DOHH2 (cell line): ENCODE results near the gene OOSP4B.
"Not testable (repeated sequence)": the region's sequence is repeated elsewhere in the genome, so short reads cannot be mapped to it uniquely, and the experiment has no call there.

Experiments
- H3F3A ChIP-seq: fragments of 200-600 bp; sonication (generic), shearing (Covaris generic); 2 replicates; pipeline ENCODE4 v1.6.0; 2016; ENCODE audit warnings: antibody characterized with exemption, mild to moderate bottlenecking; ENCODE audit not compliant: control insufficient read depth, insufficient read depth
- H3K27ac ChIP-seq: fragments of 200-600 bp; sonication (generic); 2 replicates; pipeline ENCODE4 v1.5.1; 2014; ENCODE audit warnings: low read depth, mild to moderate bottlenecking, low read length, moderate library complexity
- H3K27me3 ChIP-seq: fragments of 200-600 bp; sonication (generic); 2 replicates; pipeline ENCODE4 v1.6.1; 2014; ENCODE audit warnings: mild to moderate bottlenecking, low read length, mixed read lengths; ENCODE audit not compliant: control insufficient read depth
- H3K36me3 ChIP-seq: fragments of 200-600 bp; sonication (generic); 2 replicates; pipeline ENCODE4 v1.6.1; 2014; ENCODE audit warnings: mild to moderate bottlenecking, low read length, moderate library complexity, mixed read lengths; ENCODE audit not compliant: control insufficient read depth
- H3K4me1 ChIP-seq: fragments of 200-600 bp; sonication (generic); 2 replicates; pipeline ENCODE4 v1.6.1; 2014; ENCODE audit warnings: mild to moderate bottlenecking, low read length, mixed read lengths; ENCODE audit not compliant: control insufficient read depth
- H3K4me2 ChIP-seq: fragments of 200-600 bp; sonication (generic); 2 replicates; pipeline ENCODE4 v1.6.0; 2014; ENCODE audit warnings: mild to moderate bottlenecking, low read length, moderate library complexity
- H3K4me3 ChIP-seq: fragments of 200-600 bp; sonication (generic); 2 replicates; pipeline ENCODE4 v1.5.1; 2014; ENCODE audit warnings: mild to moderate bottlenecking, low read length, mixed read lengths
- H3K79me2 ChIP-seq: fragments of 200-600 bp; sonication (generic); 2 replicates; pipeline ENCODE4 v1.6.1; 2014; ENCODE audit warnings: mild to moderate bottlenecking, low read length, mixed read lengths; ENCODE audit not compliant: control insufficient read depth
- H3K9me2 ChIP-seq: fragments of 200-600 bp; sonication (generic); replicated peaks from 2 replicates; pipeline ENCODE4 v1.6.1; 2014; ENCODE audit warnings: mild to moderate bottlenecking, low read length, mixed read lengths; ENCODE audit not compliant: control insufficient read depth
- H3K9me3 ChIP-seq: fragments of 200-600 bp; sonication (generic); 2 replicates; pipeline ENCODE4 v1.6.1; 2014; ENCODE audit warnings: antibody characterized with exemption, low read length, mixed read lengths; ENCODE audit not compliant: control insufficient read depth, insufficient read depth
- H4K20me1 ChIP-seq: fragments of 200-600 bp; sonication (generic); 2 replicates; pipeline ENCODE4 v1.6.0; 2014; ENCODE audit warnings: low read depth, mild to moderate bottlenecking, antibody characterized with exemption, low read length, moderate library complexity; ENCODE audit not compliant: control insufficient read depth, insufficient read depth
- EZH2phosphoT487 ChIP-seq: fragments of 200-600 bp; sonication (generic); IDR thresholded peaks from 2 replicates; pipeline ENCODE4 v1.6.1; 2017; ENCODE audit warnings: borderline replicate concordance, mild to moderate bottlenecking, antibody characterized with exemption, low read length, moderate library complexity, mixed read lengths
- TF ChIP-seq, protein P1 (sequence below): fragments of 200-600 bp; sonication (generic); IDR thresholded peaks from one replicate; pipeline ENCODE4 v1.5.1; 2014; ENCODE audit warnings: antibody characterized with exemption, mild to moderate bottlenecking, low read depth, low read length; ENCODE audit not compliant: poor library complexity, severe bottlenecking

Gene OOSP4B

DNA sequence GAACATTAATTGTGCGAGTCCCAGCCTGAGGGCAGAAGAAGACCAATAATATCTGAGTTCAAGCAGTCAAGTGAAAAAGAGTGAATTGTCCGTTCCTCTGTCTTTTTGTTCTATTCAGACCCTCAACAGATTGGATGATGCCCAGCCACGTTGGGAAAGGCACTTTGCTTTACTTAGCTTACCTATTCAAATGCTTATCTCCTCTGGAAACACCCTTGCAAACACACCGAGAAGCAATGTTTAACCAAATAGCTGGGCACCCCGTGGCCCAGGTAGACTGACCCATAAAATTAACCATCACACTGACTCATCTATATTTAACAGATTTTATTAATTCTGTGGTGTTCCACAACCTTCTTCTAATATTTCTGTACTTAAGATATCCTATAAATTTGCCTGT is 43.9 kb upstream of the OOSP4B start:
- 0 out of 2 replicates have a peak, but pooled peaks cover 2% of the 10 kb centered on the region for H3K27me3 ChIP-seq
- H3F3A ChIP-seq = no peaks in the 10 kb centered on the region
- no peaks in the 10 kb centered on the region for H3K9me2 ChIP-seq
- no peaks in the 10 kb centered on the region for H3K4me1 ChIP-seq
- H3K9me3 ChIP-seq = no peaks in the 10 kb centered on the region
- no peak overlapping the region for H3K4me3 ChIP-seq
- no peak overlapping the region for H3K27ac ChIP-seq
- H3K36me3 ChIP-seq = no peaks in the 10 kb centered on the region
- no peak overlapping the region for H3K4me2 ChIP-seq
- no peaks in the 10 kb centered on the region for H3K79me2 ChIP-seq
- TF ChIP-seq, protein P1, sequence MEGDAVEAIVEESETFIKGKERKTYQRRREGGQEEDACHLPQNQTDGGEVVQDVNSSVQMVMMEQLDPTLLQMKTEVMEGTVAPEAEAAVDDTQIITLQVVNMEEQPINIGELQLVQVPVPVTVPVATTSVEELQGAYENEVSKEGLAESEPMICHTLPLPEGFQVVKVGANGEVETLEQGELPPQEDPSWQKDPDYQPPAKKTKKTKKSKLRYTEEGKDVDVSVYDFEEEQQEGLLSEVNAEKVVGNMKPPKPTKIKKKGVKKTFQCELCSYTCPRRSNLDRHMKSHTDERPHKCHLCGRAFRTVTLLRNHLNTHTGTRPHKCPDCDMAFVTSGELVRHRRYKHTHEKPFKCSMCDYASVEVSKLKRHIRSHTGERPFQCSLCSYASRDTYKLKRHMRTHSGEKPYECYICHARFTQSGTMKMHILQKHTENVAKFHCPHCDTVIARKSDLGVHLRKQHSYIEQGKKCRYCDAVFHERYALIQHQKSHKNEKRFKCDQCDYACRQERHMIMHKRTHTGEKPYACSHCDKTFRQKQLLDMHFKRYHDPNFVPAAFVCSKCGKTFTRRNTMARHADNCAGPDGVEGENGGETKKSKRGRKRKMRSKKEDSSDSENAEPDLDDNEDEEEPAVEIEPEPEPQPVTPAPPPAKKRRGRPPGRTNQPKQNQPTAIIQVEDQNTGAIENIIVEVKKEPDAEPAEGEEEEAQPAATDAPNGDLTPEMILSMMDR = no peak
- TF ChIP-seq EZH2phosphoT487 = no peak
- H4K20me1 ChIP-seq = no peaks in the 10 kb centered on the region

DNA sequence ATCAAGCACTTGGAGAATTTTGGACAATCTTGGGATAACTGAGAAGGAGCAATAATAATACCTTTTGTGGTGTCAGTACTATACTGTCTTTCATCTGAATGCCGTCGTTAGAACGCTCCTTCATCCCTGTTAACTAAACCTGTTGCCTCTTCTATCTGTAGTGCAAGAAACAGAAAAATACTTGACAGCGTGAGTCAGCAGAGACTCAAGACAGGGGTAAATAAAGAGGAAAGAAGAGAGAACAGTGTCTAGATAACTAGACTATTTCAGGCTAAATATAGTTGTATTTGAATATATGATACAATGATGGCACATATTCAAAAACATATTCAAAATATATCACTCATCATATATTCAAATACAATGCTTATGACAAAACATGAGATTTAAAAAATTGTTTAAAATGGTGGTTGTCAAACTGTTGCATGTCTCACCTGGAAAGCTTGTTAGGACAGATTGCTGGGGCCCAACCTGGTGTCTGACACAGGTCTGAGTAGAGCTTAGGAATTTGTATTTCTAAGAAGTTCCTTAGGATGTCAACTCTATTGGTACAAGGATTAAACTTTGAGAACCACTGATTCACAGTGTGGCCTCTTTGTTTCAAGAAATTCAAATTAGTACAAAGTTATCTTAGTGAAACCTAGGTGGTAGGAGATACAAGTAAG is 35.7 kb upstream of the OOSP4B start:
- Histone ChIP-seq H4K20me1 (no peaks in the 10 kb centered on the region), H3K36me3 (no peaks in the 10 kb centered on the region), H3K27me3 (no peaks in the 10 kb centered on the region; the same call in 1 of the 2 replicates), H3K27ac (no peak overlapping the region), H3K4me3 (no peak overlapping the region), H3K9me3 (no peaks in the 10 kb centered on the region), H3K4me1 (no peaks in the 10 kb centered on the region), H3K9me2 (no peaks in the 10 kb centered on the region), H3K4me2 (no peak overlapping the region), H3F3A (no peaks in the 10 kb centered on the region), H3K79me2 (no peaks in the 10 kb centered on the region)
- TF ChIP-seq, protein P1 = no peak
- no peak for TF ChIP-seq EZH2phosphoT487

DNA sequence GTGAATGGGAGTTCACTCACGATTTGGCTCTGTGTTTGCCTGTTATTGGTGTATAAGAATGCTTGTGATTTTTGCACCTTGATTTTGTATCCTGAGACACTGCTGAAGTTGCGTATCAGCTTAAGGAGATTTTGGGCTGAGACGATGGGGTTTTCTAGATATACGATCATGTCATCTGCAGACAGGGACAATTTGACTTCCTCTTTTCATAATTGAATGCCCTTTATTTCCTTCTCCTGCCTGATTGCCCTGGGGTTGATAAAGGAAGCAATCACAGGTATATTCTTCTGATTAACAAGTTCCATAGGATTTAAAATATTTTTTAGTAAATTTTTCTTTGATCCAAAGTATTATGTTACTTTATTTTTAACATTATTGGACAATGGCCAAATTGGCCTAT is 34.9 kb upstream of the OOSP4B start:
- not testable (repeated sequence) for H3F3A ChIP-seq, H4K20me1 ChIP-seq, H3K4me1 ChIP-seq, H3K9me2 ChIP-seq, H3K9me3 ChIP-seq, H3K27ac ChIP-seq, H3K36me3 ChIP-seq, H3K4me2 ChIP-seq, H3K4me3 ChIP-seq, H3K79me2 ChIP-seq, H3K27me3 ChIP-seq

DNA sequence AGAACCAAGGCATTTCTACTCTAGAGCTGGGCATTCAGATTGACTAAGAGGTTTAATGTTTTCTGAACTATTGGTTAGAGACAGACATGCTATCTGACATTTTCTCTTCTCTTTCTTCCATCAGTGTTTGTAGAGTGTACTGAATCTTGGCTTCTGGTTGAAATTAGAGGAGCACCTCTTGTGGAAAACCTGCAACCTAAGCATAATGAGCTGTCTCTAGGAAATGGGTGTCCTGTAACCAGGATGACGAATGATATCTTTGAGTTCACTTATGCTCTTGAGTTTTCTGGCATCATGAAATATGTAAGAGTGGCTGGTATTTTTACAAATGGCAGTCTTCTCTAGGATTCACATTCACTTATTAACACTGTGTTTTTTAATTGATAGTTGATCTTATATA is 33.8 kb upstream of the OOSP4B start:
- H3K4me2 ChIP-seq = no peak overlapping the region
- H3K36me3 ChIP-seq = no peaks in the 10 kb centered on the region
- no peaks in the 10 kb centered on the region for H3F3A ChIP-seq
- no peaks in the 10 kb centered on the region for H3K4me1 ChIP-seq
- no peaks in the 10 kb centered on the region; the same call in 1 of the 2 replicates for H3K27me3 ChIP-seq
- no peaks in the 10 kb centered on the region for H4K20me1 ChIP-seq
- H3K9me3 ChIP-seq = no peaks in the 10 kb centered on the region
- TF ChIP-seq, protein P1 = no peak
- no peak for TF ChIP-seq EZH2phosphoT487
- H3K9me2 ChIP-seq = no peaks in the 10 kb centered on the region
- no peaks in the 10 kb centered on the region for H3K79me2 ChIP-seq
- no peak overlapping the region for H3K27ac ChIP-seq
- no peak overlapping the region for H3K4me3 ChIP-seq
